GM19023 (cell line): ENCODE data around the gene BABAM2.
A peak's percentile ranks its signal among the peaks of the same experiment; 100 is the strongest.
"Not testable (repeated sequence)": the region's sequence is repeated elsewhere in the genome, so short reads cannot be mapped to it uniquely, and the experiment has no call there.

ENCODE experiments used
- ATAC-seq: cut with Tn5 transposase; IDR thresholded peaks from one replicate; pipeline ENCODE4 v1.9.1; 2021; ENCODE audit warnings: mild to moderate bottlenecking, moderate library complexity; ENCODE audit not compliant: unreplicated experiment

BABAM2 gene

GRCh38 chr2:28322051-28322450 is 431.5 kb downstream of the BABAM2 start:
- no peak for ATAC-seq

GRCh38 chr2:28322456-28322855 is 431.9 kb downstream of the BABAM2 start:
- no peak for ATAC-seq

GRCh38 chr2:28322981-28323396 is 432.5 kb downstream of the BABAM2 start:
- ATAC-seq: no peak

GRCh38 chr2:28325173-28325566 is 434.6 kb downstream of the BABAM2 start:
- ATAC-seq: no peak

- peak; percentile 58 for ATAC-seq
Observed at GRCh38 chr2:28325567-28326468, 435.3 kb downstream of the BABAM2 start.

- no peak for ATAC-seq
Observed at GRCh38 chr2:28326469-28326805, 435.9 kb downstream of the BABAM2 start.

- ATAC-seq: no peak
Observed at GRCh38 chr2:28326881-28327505, 436.5 kb downstream of the BABAM2 start.

DNA sequence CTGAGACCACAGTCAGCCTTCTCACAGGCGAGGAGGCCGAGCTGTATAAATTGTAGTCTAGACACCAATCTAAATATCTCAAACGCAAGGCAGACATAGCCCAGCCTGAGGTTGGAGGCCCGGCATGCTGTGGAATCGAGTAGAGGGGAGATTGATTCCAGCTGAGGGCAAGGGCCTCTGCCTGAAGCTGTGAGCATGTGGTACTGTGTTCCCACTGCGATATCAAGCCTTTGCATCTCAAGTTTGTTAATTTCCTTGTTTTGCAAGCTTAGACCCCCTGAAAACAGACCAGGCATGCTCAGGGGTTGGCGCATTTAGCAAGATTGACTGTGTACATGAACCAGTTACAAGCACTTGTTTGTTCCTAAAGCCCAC is 437.0 kb downstream of the BABAM2 start:
- ATAC-seq: no peak

- no peak for ATAC-seq
Observed at GRCh38 chr2:28327956-28328922, 437.7 kb downstream of the BABAM2 start.

GRCh38 chr2:28329184-28329583 is 438.7 kb downstream of the BABAM2 start:
- ATAC-seq: no peak

DNA sequence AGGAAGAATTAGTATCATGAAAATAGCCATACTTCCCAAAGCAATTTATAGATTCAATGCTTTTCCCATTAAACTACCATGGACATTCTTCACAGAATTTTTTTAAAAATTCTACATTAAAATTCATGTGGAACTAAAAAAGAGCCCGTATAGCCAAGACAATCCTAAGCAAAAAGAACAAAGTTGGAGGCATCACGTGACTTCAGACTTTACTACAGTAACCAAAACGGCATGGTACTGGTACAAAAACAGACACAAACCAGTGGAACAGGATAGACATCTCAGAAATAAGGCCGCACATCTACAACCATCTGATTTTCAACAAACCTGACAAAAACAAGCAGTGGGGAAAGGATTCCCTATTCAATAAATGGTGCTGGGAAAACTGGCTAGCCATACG is 440.2 kb downstream of the BABAM2 start:
- ATAC-seq: not testable (repeated sequence)

GRCh38 chr2:28331797-28332196 is 441.3 kb downstream of the BABAM2 start:
- not testable (repeated sequence) for ATAC-seq

- no peak for ATAC-seq
Observed at GRCh38 chr2:28332696-28333095, 442.2 kb downstream of the BABAM2 start.

GRCh38 chr2:28333606-28334526 is 443.3 kb downstream of the BABAM2 start:
- no peak for ATAC-seq

- ATAC-seq: no peak
Observed at GRCh38 chr2:28334527-28334894, 444.0 kb downstream of the BABAM2 start.

- not testable (repeated sequence) for ATAC-seq
Observed at GRCh38 chr2:28335265-28335664, 444.7 kb downstream of the BABAM2 start.

DNA sequence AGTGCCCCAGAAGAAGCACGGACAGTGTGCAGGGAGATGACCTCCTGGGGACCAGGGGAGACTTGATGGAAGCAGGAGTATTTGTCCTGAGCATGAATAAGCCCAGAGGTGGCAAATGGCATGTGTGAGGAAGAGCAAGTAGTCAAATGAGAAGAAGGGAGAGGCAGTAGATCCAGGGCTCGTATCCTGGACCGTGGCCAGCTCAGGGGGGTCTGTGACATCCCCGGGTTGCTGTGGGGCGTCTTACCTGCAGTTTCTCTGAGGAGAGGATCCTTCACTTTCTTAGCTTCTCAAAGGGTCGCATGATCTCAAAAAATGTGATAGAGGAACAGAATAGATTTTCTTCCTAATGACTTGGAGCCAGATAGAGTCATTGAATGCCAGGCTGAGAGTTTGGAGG is 445.1 kb downstream of the BABAM2 start:
- no peak for ATAC-seq

DNA sequence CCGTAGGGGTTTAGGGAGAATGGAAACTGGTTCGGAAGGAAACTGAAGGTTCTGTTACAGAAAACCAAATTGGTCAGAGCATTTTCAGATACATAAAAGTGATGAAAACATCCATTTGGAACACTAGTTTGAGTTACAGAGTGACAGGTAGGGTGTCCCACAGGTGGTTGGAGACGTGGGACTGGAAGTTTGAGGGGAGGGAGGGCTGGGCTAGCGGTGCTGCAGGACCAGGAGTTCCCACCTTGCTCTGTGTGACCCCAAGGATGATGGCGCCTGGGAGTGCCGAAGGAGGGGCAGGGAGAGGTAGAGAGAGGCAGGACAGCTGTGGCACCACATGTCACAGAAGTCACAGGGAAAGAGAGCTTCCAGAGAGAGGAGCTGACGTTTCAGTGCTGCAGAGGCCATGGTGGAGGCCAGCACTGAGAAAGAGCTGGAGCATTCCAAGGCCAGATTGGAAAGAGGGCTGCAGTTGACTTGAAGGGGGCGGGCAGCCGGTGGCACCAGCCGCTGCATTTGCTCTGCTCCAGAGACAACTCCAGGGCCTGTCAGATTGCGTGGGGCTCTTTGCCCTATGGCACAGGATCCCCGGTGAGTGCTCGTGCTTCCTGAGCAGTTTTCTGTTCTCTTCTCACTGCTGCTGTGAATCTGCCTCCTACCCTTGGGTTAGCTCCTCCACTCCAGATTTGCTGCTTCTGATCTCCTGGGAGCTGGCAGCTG is 445.9 kb downstream of the BABAM2 start:
- ATAC-seq: no peak

- ATAC-seq: no peak
Observed at GRCh38 chr2:28336982-28337627, 446.6 kb downstream of the BABAM2 start.
